Gastroesophageal sphincter (tissue), 4 donors: Measurements from ENCODE around the gene HYAL1. TPM values are rescaled to one million over a fixed set of nuclear protein-coding genes. Genes with fewer than 3 reads are reported as not detected.

ENCODE experiments used
- ATAC-seq: fragments of 150-250 bp; one replicate; pipeline ENCODE4 v1.9.1; 2016; ENCODE audit warnings: mild to moderate bottlenecking, moderate library complexity
- H3K27ac ChIP-seq, 4 donors: fragments of 200-600 bp; sonication (generic) in 3 of 4; 1 replicate in 3 of 4; 2 replicates in 1 of 4; pipeline ENCODE4 v1.5.1; 2016 to 2019
- H3K27me3 ChIP-seq: fragments of 200-600 bp; sonication (generic); one replicate; pipeline ENCODE4 v1.5.1; 2019
- H3K36me3 ChIP-seq, 2 donors: fragments of 200-600 bp; sonication (generic); one replicate each; pipeline ENCODE4 v1.5.1; 2019; ENCODE audit warnings: control low read depth in 1 of 2
- H3K4me1 ChIP-seq, 3 donors: fragments of 200-600 bp; sonication (generic); 1 replicate in 2 of 3; 2 replicates in 1 of 3; pipeline ENCODE4 v1.5.1; 2016 to 2019; ENCODE audit warnings: control low read depth in 2 of 3
- H3K4me3 ChIP-seq, 2 donors: fragments of 200-600 bp; sonication (generic); one replicate each; pipeline ENCODE4 v1.5.1; 2019; ENCODE audit warnings: mild to moderate bottlenecking in 1 of 2, moderate library complexity in 1 of 2
- H3K9me3 ChIP-seq, 3 donors: fragments of 200-600 bp; sonication (generic); one replicate each; pipeline ENCODE4 v1.5.1; 2017 to 2019; ENCODE audit warnings: control low read depth in 2 of 3
- CTCF ChIP-seq, 4 experiments: fragments of 200-600 bp in 2 of 4; fragments of 450-650 bp in 2 of 4; sonication (generic) in 1 of 4; IDR thresholded peaks; one replicate each; pipeline ENCODE4 v1.5.1; 2017 to 2019; ENCODE audit warnings: antibody characterized with exemption in 4 of 4, mild to moderate bottlenecking in 2 of 4, moderate library complexity in 2 of 4
- EP300 ChIP-seq: sonication (generic); formaldehyde crosslinking; IDR thresholded peaks from one replicate; pipeline ENCODE4 v1.6.1; 2017; ENCODE audit warnings: antibody characterized with exemption, mild to moderate bottlenecking
- POLR2A ChIP-seq, 2 donors: fragments of 450-650 bp; IDR thresholded peaks; one replicate each; pipeline ENCODE4 v1.6.1; 2017; ENCODE audit warnings: antibody characterized with exemption in 2 of 2, mild to moderate bottlenecking in 2 of 2, moderate library complexity in 1 of 2
- POLR2AphosphoS5 ChIP-seq: sonication (generic); formaldehyde crosslinking; IDR thresholded peaks from one replicate; pipeline ENCODE4 v1.6.1; 2017; ENCODE audit warnings: antibody characterized with exemption
- WGBS, 2 donors: methylation state at CpG; one replicate each; pipeline ENCODE4 v1.1.5; 2018; ENCODE audit warnings: low coverage in 1 of 2; 5-methylcytosine and 5-hydroxymethylcytosine counted together
- total RNA-seq, 4 donors: library from RNA; depleted of rRNA; stranded (reverse); fragments of >200 nt; gene quantifications; one replicate each; pipeline ENCODE4 v1.1.0, GENCODE V29; 2016

Gene HYAL1
- total RNA-seq, 4 donors from 2014 or later: 4.8 to 12.3 (median 7.9) TPM

- no peak for ATAC-seq
- TF ChIP-seq POLR2A (IDR thresholded peaks at IDR 0.05) (no peak), POLR2AphosphoS5 (no peak), EP300 (no peak), CTCF (IDR thresholded peaks at IDR 0.05) (no peak)
- Histone ChIP-seq H3K27ac (peak overlapping the region; percentile 18 to 99 (median 94)), H3K36me3 (peaks cover 0 to 43% of the 10 kb centered on the region in 2 donors), H3K4me1 (peaks cover 0 to 84% (median 30%) of the 10 kb centered on the region in 3 donors), H3K9me3 (no peaks in the 10 kb centered on the region), H3K4me3 (peak overlapping the region; percentile 50 to 75), H3K27me3 (no peaks in the 10 kb centered on the region)
- WGBS, 2 donors: 0 to 20% methylated on average over 2 of the region's 7 CpGs
These were observed 46.8 kb upstream of the HYAL1 start for GRCh38 chr3:50350213-50350526.

GRCh38 chr3:50347187-50347813, 43.9 kb upstream of the HYAL1 start:
- Histone ChIP-seq H3K4me1 (peaks cover 0 to 64% (median 31%) of the 10 kb centered on the region in 3 donors), H3K27me3 (no peaks in the 10 kb centered on the region), H3K9me3 (no peaks in the 10 kb centered on the region), H3K4me3 (no peak overlapping the region), H3K27ac (peak overlapping the region in 2 of 4 donors; percentile 32 to 48), H3K36me3 (peaks cover 0 to 20% of the 10 kb centered on the region in 2 donors)
- TF ChIP-seq POLR2A (IDR thresholded peaks at IDR 0.05) (no peak), POLR2AphosphoS5 (no peak), CTCF (IDR thresholded peaks at IDR 0.05) (peak in 3 of 4 experiments; percentile 23 to 63 (median 59)), EP300 (no peak)
- WGBS, 2 donors: 9 to 20% methylated on average over 4 to 9 of the region's 14 CpGs
- no peak for ATAC-seq

GRCh38 chr3:50345586-50346234, 42.3 kb upstream of the HYAL1 start, which contains the start of gene ZMYND10:
Gene ZMYND10 (minus strand): TSS chr3:50345732. CDS start chr3:50345579, 153 bp downstream.
- Histone ChIP-seq H3K4me1 (peaks cover 0 to 66% (median 36%) of the 10 kb centered on the region in 3 donors), H3K9me3 (no peaks in the 10 kb centered on the region), H3K27ac (peak within 1 kb of the TSS in 1 of 4 donors; percentile 15), H3K36me3 (peaks cover 0 to 20% of the 10 kb centered on the region in 2 donors), H3K4me3 (peak within 1 kb of the TSS in 1 of 2 donors; percentile 48), H3K27me3 (no peaks in the 10 kb centered on the region)
- WGBS, 2 donors: 6 to 29% methylated on average over 8 to 11 of the region's 45 CpGs
- peak; percentile 48 for ATAC-seq
- TF ChIP-seq POLR2A (IDR thresholded peaks at IDR 0.05): no peak
- no peak for TF ChIP-seq EP300
- no peak for TF ChIP-seq POLR2AphosphoS5
- TF ChIP-seq CTCF (IDR thresholded peaks at IDR 0.05): no peak

- H3K27me3 ChIP-seq: no peaks in the 10 kb centered on the region
- peak overlapping the region in 1 of 2 donors; percentile 48 for H3K4me3 ChIP-seq
- H3K4me1 ChIP-seq: peaks cover 0 to 68% (median 37%) of the 10 kb centered on the region in 3 donors
- TF ChIP-seq POLR2A (IDR thresholded peaks at IDR 0.05) (no peak), EP300 (no peak), CTCF (IDR thresholded peaks at IDR 0.05) (no peak), POLR2AphosphoS5 (no peak)
- H3K9me3 ChIP-seq: no peaks in the 10 kb centered on the region
- no peak for ATAC-seq
- H3K36me3 ChIP-seq: peaks cover 0 to 20% of the 10 kb centered on the region in 2 donors
- WGBS, 2 donors: 52 to 65% methylated on average over 4 to 6 of the region's 8 CpGs
- no peak overlapping the region for H3K27ac ChIP-seq
These were observed 41.6 kb upstream of the HYAL1 start for GRCh38 chr3:50345008-50345407.
